SK-N-SH (cell line): ENCODE measurements around the gene CHI3L2. TPM values are rescaled to one million over a fixed set of nuclear protein-coding genes. Genes with fewer than 3 reads are reported as not detected.
A peak's percentile ranks its signal among the peaks of the same experiment; 100 is the strongest.

Experiments
- CTCF ChIA-PET: fragments of 300-600, 350-600 bp; formaldehyde crosslinking; extraction: SDS; loops from one replicate; lab custom pipeline; 2021; lab: Yijun Ruan, JAX
- POLR2A ChIA-PET: fragments of 350-600 bp; sonication (Branson Sonifier 250); formaldehyde crosslinking; extraction: SDS; loops from one replicate; lab custom pipeline; 2020; ENCODE audit warnings: antibody characterized with exemption, inconsistent platforms; lab: Yijun Ruan, JAX
- DNase-seq: peaks from one replicate; pipeline ENCODE4 v3.0.0; 2012
- H2AFZ ChIP-seq: fragments of 200-600 bp; sonication (generic); 2 replicates; pipeline ENCODE4 v1.8.1; 2016; ENCODE audit warnings: antibody characterized with exemption, mild to moderate bottlenecking, low read depth
- H3F3A ChIP-seq: fragments of 200-600 bp; sonication (generic); replicated peaks from 2 replicates; pipeline ENCODE3; 2016; ENCODE audit warnings: antibody characterized with exemption, mild to moderate bottlenecking; ENCODE audit not compliant: insufficient read depth
- H3K27ac ChIP-seq, 2 experiments: fragments of 200-500 bp in 1 of 2; fragments of 200-600 bp in 1 of 2; sonication (Bioruptor generic) in 1 of 2; sonication (generic), shearing (Covaris generic) in 1 of 2; 2 replicates each; pipeline versions ENCODE4 v1.5.1 to v1.6.1; 2014 to 2016; ENCODE audit warnings: low read depth in 2 of 2, inconsistent platforms in 1 of 2, low read length in 1 of 2, mild to moderate bottlenecking in 1 of 2, mixed read lengths in 1 of 2
- H3K27me3 ChIP-seq: fragments of 200-600 bp; sonication (generic), shearing (Covaris generic); 2 replicates; pipeline ENCODE4 v1.6.1; 2016; ENCODE audit warnings: mixed run types; ENCODE audit not compliant: insufficient read depth
- H3K36me3 ChIP-seq, 2 experiments: fragments of 200-500 bp in 1 of 2; fragments of 200-600 bp in 1 of 2; sonication (Bioruptor generic) in 1 of 2; sonication (generic) in 1 of 2; replicated peaks in 1 of 2; 2 replicates each; pipeline versions ENCODE3 to v1.5.1; 2014 to 2016; ENCODE audit warnings: low read length in 1 of 2, mild to moderate bottlenecking in 1 of 2; ENCODE audit not compliant: insufficient read depth in 2 of 2, control insufficient read depth in 1 of 2
- H3K4me1 ChIP-seq, 2 experiments: fragments of 200-500 bp in 1 of 2; fragments of 200-600 bp in 1 of 2; sonication (Bioruptor generic) in 1 of 2; sonication (generic), shearing (Covaris generic) in 1 of 2; 2 replicates each; pipeline versions ENCODE4 v1.5.1 to v1.6.1; 2014 to 2016; ENCODE audit warnings: low read depth in 1 of 2, low read length in 1 of 2, mixed run types in 1 of 2; ENCODE audit not compliant: insufficient read depth in 2 of 2, control insufficient read depth in 1 of 2
- H3K4me2 ChIP-seq: fragments of 200-600 bp; sonication (generic), shearing (Covaris generic); 2 replicates; pipeline ENCODE4 v1.6.1; 2017; ENCODE audit warnings: mixed run types
- H3K4me3 ChIP-seq, 2 experiments: fragments of 200-500 bp in 1 of 2; fragments of 200-600 bp in 1 of 2; sonication (Bioruptor generic) in 1 of 2; sonication (generic), shearing (Covaris generic) in 1 of 2; 2 replicates each; pipeline versions ENCODE4 v1.5.1 to v1.8.1; 2014 to 2016; ENCODE audit warnings: low read depth in 2 of 2, inconsistent platforms in 1 of 2, low read length in 1 of 2, mild to moderate bottlenecking in 1 of 2, mixed read lengths in 1 of 2, moderate library complexity in 1 of 2
- H3K79me2 ChIP-seq: fragments of 200-600 bp; sonication (generic); 2 replicates; pipeline ENCODE4 v1.8.1; 2017; ENCODE audit warnings: mild to moderate bottlenecking; ENCODE audit not compliant: insufficient read depth
- H3K9ac ChIP-seq: fragments of 200-600 bp; sonication (generic); 2 replicates; pipeline ENCODE4 v1.6.1; 2017; ENCODE audit warnings: mixed run types
- H3K9me2 ChIP-seq: fragments of 200-600 bp; sonication (generic); 2 replicates; pipeline ENCODE4 v1.6.1; 2017; ENCODE audit warnings: mixed run types
- H3K9me3 ChIP-seq: fragments of 200-600 bp; sonication (generic); 2 replicates; pipeline ENCODE4 v1.6.1; 2017; ENCODE audit warnings: mixed run types, mild to moderate bottlenecking, moderate library complexity
- H4K20me1 ChIP-seq: fragments of 200-600 bp; sonication (generic); 2 replicates; pipeline ENCODE4 v1.6.1; 2017; ENCODE audit warnings: mild to moderate bottlenecking, mixed run types; ENCODE audit not compliant: insufficient read depth
- CTCF ChIP-seq: fragments of 200-600 bp; sonication (generic); IDR thresholded peaks from 2 replicates; pipeline ENCODE4 v1.6.1; 2017; ENCODE audit warnings: antibody characterized with exemption, mild to moderate bottlenecking, moderate library complexity
- ELF1 ChIP-seq: IDR thresholded peaks from 2 replicates; pipeline ENCODE4 v1.4.0; 2012
- EP300 ChIP-seq, 2 experiments: IDR thresholded peaks; 2 replicates each; pipeline versions ENCODE4 v1.4.0 to v1.6.1; 2012; ENCODE audit warnings: borderline replicate concordance in 1 of 2, low read depth in 1 of 2, low read length in 1 of 2
- EZH2phosphoT487 ChIP-seq: fragments of 200-600 bp; sonication (generic); IDR thresholded peaks from 2 replicates; pipeline ENCODE4 v1.6.1; 2017; ENCODE audit warnings: low read depth, mixed run types, mild to moderate bottlenecking, antibody characterized with exemption, moderate library complexity, borderline replicate concordance
- FOSL2 ChIP-seq: IDR thresholded peaks from 2 replicates; pipeline ENCODE4 v1.4.0; 2012; ENCODE audit warnings: low read depth, mild to moderate bottlenecking, moderate library complexity, borderline replicate concordance
- FOXJ3 ChIP-seq: sonication (generic); formaldehyde crosslinking; IDR thresholded peaks from 2 replicates; pipeline ENCODE4 v1.5.1; 2020; ENCODE audit warnings: mild to moderate bottlenecking, missing genetic modification reagents
- GABPA ChIP-seq: IDR thresholded peaks from 2 replicates; pipeline ENCODE4 v1.4.0; 2012; ENCODE audit warnings: low read depth, mild to moderate bottlenecking
- JUND ChIP-seq: IDR thresholded peaks from 2 replicates; pipeline ENCODE4 v1.4.0; 2012
- MEF2A ChIP-seq: IDR thresholded peaks from 2 replicates; pipeline ENCODE4 v1.4.0; 2012; ENCODE audit warnings: low read depth, borderline replicate concordance
- NFIC ChIP-seq: IDR thresholded peaks from 2 replicates; pipeline ENCODE4 v1.4.0; 2012; ENCODE audit warnings: borderline replicate concordance
- POLR2AphosphoS5 ChIP-seq: IDR thresholded peaks from 2 replicates; pipeline ENCODE4 v1.6.1; 2012; ENCODE audit warnings: low read depth, low read length
- RAD21 ChIP-seq: IDR thresholded peaks from 2 replicates; pipeline ENCODE4 v1.6.1; 2012; ENCODE audit warnings: mild to moderate bottlenecking, low read length
- RCOR1 ChIP-seq: fragments of 150-350 bp; IDR thresholded peaks from 2 replicates; pipeline ENCODE4 v1.6.1; 2017; ENCODE audit warnings: antibody characterized with exemption, low read length
- RFX5 ChIP-seq: IDR thresholded peaks from 2 replicates; pipeline ENCODE4 v1.6.1; 2012; ENCODE audit warnings: mild to moderate bottlenecking, improper control_type of control experiment, low read length
- SIN3A ChIP-seq: IDR thresholded peaks from 2 replicates; pipeline ENCODE4 v1.6.1; 2012; ENCODE audit warnings: low read depth, mild to moderate bottlenecking, low read length, moderate library complexity, borderline replicate concordance
- SMC3 ChIP-seq: IDR thresholded peaks from 2 replicates; pipeline ENCODE4 v1.6.1; 2012; ENCODE audit warnings: low read depth, low read length, improper control_type of control experiment
- TAF1 ChIP-seq: IDR thresholded peaks from 2 replicates; pipeline ENCODE4 v1.6.1; 2012; ENCODE audit warnings: low read depth, mild to moderate bottlenecking, low read length, moderate library complexity, borderline replicate concordance
- TCF12 ChIP-seq: IDR thresholded peaks from 2 replicates; pipeline ENCODE4 v1.4.0; 2012
- TEAD4 ChIP-seq: IDR thresholded peaks from 2 replicates; pipeline ENCODE4 v1.4.0; 2012; ENCODE audit warnings: mild to moderate bottlenecking, borderline replicate concordance; ENCODE audit not compliant: insufficient read depth
- USF1 ChIP-seq: IDR thresholded peaks from 2 replicates; pipeline ENCODE4 v1.4.0; 2012; ENCODE audit warnings: low read depth, borderline replicate concordance
- whole genome bisulfite sequencing: methylation state at CpG from one replicate; pipeline ENCODE4 v1.1.6; 2017; ENCODE audit warnings: low lambda C conversion rate; 5-methylcytosine and 5-hydroxymethylcytosine counted together
- polyA plus RNA-seq, 3 experiments: library from polyadenylated mRNA; depleted of rRNA; stranded (reverse); fragments of >200 nt; gene quantifications; 2 replicates each; pipeline ENCODE4 v1.2.3, GENCODE V29; 2012
- TF ChIP-seq, protein P1 (sequence below): IDR thresholded peaks from 2 replicates; pipeline ENCODE4 v1.4.0; 2012; ENCODE audit warnings: low read depth

CHI3L2 gene
- 0.92 and 0.97 TPM in 2 replicates for polyA plus RNA-seq (2012; rRNA removed)
- 0.73 and 1.2 TPM in 2 replicates for polyA plus RNA-seq (2012; cell fraction: cytosol; rRNA removed)
- 0.65 and 0.77 TPM in 2 replicates for polyA plus RNA-seq (2012; cell fraction: nucleus; rRNA removed)

DNA sequence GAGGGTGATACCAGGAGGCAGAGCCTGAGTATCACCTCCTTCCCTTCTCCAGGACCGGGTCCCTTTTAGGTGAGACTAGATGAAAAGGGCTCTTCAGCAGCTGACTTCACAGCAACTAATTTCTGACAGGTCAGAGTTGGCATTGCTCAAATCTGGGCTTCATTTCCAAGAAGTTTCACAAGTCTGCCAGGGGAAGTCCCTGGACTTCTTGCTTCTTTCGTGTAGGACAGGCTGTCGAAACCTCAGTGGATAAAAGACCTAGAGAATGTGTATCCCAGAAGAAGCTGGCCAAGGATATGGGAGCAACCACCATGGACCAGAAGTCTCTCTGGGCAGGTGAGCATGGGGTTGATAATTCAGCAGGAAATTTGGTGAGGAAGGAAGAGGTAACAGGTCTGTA, at the start of gene CHI3L2:
CHI3L2 (plus strand) TSS at position 280 of the 400 bp plus-strand sequence; CDS start at position 297, 17 bp downstream.
- Histone ChIP-seq H3K27me3 (no peaks in the 10 kb centered on the region), H3K4me2 (peak within 1 kb of the TSS; percentile 72), H4K20me1 (no peaks in the 10 kb centered on the region), H3K4me1 (peaks cover 0 to 28% of the 10 kb centered on the region in 2 experiments; a peak in 3 of 4 replicates), H3K9me3 (no peaks in the 10 kb centered on the region), H3K79me2 (no peaks in the 10 kb centered on the region), H3K27ac (peak within 1 kb of the TSS in 1 of 2 experiments; percentile 86; a peak in 2 of 4 replicates), H2AFZ (peak within 1 kb of the TSS; percentile 69; the same call in 1 of the 2 replicates), H3K36me3 (no peaks in the 10 kb centered on the region), H3F3A (peaks cover 19% of the 10 kb centered on the region), H3K9me2 (no peaks in the 10 kb centered on the region), H3K9ac (peak within 1 kb of the TSS; percentile 29; the same call in 1 of the 2 replicates), H3K4me3 (0 out of 4 replicates have a peak within 1 kb of the TSS, but pooled peaks of 1 of the 2 experiments have one; percentile 12)
- 70% methylated on average over 3 of the region's 3 CpGs for WGBS
- DNase-seq = no peak
- CTCF ChIA-PET = interaction anchor here (1.0 kb wide), 2 partner anchors 23 to 172 kb away, joined by 3 to 4 read pairs; no protein-coding TSS in a partner anchor
- POLR2A ChIA-PET = no interaction called here
- TF ChIP-seq RFX5 (no peak), RAD21 (no peak), NFIC (no peak), POLR2AphosphoS5 (no peak), SIN3A (no peak), CTCF (no peak), FOXJ3 (no peak), TAF1 (no peak), GABPA (no peak)
- TF ChIP-seq, protein P1, sequence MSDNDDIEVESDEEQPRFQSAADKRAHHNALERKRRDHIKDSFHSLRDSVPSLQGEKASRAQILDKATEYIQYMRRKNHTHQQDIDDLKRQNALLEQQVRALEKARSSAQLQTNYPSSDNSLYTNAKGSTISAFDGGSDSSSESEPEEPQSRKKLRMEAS = no peak

DNA sequence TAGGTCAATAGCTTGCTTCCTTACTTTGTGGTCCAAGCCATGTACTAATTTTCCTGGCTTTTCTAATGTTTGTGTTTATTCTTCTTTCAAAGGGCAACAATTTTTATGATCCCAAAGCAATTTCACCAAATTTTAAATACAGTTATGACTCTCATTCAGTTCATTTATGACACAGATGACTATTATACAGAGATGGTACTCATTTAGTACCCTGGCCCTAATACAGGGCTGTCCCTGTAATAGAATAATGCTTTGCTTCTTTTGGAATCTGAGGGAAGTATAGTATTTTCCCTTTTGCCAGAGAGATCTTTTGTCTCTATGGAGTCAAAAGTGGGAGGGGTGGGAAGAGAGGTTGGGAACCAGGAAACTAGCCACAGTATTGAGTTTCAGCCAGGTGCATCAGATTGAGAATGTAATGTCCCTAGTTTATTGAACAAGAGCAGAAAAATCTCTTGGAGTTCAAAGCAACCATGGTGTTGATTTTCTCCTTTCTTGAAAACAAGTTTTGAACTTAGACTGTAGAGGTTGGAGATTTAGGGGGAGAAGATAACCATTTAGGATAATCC, 47.5 kb upstream of the CHI3L2 start:
- no peaks in the 10 kb centered on the region for H3K27me3 ChIP-seq
- peaks cover 60 to 81% of the 10 kb centered on the region in 2 experiments for H3K36me3 ChIP-seq
- H3K27ac ChIP-seq = no peak overlapping the region
- TF ChIP-seq EP300 (IDR thresholded peaks at IDR 0.05; ENCODE audit: borderline replicate concordance in 1 of 2, low read depth in 1 of 2, low read length in 1 of 2) (no peak), TEAD4 (no peak), USF1 (no peak), MEF2A (no peak), TAF1 (no peak), JUND (no peak), RFX5 (no peak), RAD21 (no peak), EZH2phosphoT487 (no peak), TCF12 (no peak), SMC3 (no peak), SIN3A (no peak), CTCF (no peak), ELF1 (no peak), FOXJ3 (no peak), RCOR1 (no peak), FOSL2 (no peak)
- TF ChIP-seq, protein P1 = no peak
- TF ChIP-seq, all 33 proteins: peak for 0
- Histone ChIP-seq H3F3A (no peaks in the 10 kb centered on the region), H3K4me2 (no peak overlapping the region), H3K4me3 (no peak overlapping the region), H3K4me1 (no peaks in the 10 kb centered on the region), H4K20me1 (no peaks in the 10 kb centered on the region), H2AFZ (no peak overlapping the region), H3K79me2 (no peaks in the 10 kb centered on the region), H3K9me2 (no peaks in the 10 kb centered on the region), H3K9me3 (no peaks in the 10 kb centered on the region), H3K9ac (no peak overlapping the region)
- DNase-seq = no peak
- ChIA-PET POLR2A (no interaction called here), CTCF (no interaction called here)
